ENCODE data around the gene ITSN1. TPM values are rescaled to one million over a fixed set of nuclear protein-coding genes. Genes with fewer than 3 reads are reported as not detected.

The ITSN1 gene
- total RNA-seq, 1 experiment from 2014 or later, result 30.6 TPM

GRCh38 chr21:33733601-33734000, 91.3 kb downstream of the ITSN1 start:
- Mint-ChIP-seq H3K4me1 (ENCODE audit: low read depth, unreplicated experiment) (peaks cover 14% of the 10 kb centered on the region), H3K36me3 (ENCODE audit: insufficient read depth, unreplicated experiment) (no peaks in the 10 kb centered on the region), H3K9me3 (ENCODE audit: low read depth, unreplicated experiment) (no peaks in the 10 kb centered on the region), H3K27me3 (ENCODE audit: unreplicated experiment) (no peaks in the 10 kb centered on the region), H3K4me3 (ENCODE audit: low read depth, unreplicated experiment) (no peak overlapping the region), H3K27ac (ENCODE audit: unreplicated experiment) (no peak overlapping the region)
- no TSS peak for BruUV-seq (replicated peaks)
- CTCF ChIA-PET, result interaction anchor here (0.5 kb wide), 1 partner anchor 83 kb away, joined by 3 read pairs; no protein-coding TSS in a partner anchor
- no peak for DNase-seq
- TF ChIP-seq, protein P1, sequence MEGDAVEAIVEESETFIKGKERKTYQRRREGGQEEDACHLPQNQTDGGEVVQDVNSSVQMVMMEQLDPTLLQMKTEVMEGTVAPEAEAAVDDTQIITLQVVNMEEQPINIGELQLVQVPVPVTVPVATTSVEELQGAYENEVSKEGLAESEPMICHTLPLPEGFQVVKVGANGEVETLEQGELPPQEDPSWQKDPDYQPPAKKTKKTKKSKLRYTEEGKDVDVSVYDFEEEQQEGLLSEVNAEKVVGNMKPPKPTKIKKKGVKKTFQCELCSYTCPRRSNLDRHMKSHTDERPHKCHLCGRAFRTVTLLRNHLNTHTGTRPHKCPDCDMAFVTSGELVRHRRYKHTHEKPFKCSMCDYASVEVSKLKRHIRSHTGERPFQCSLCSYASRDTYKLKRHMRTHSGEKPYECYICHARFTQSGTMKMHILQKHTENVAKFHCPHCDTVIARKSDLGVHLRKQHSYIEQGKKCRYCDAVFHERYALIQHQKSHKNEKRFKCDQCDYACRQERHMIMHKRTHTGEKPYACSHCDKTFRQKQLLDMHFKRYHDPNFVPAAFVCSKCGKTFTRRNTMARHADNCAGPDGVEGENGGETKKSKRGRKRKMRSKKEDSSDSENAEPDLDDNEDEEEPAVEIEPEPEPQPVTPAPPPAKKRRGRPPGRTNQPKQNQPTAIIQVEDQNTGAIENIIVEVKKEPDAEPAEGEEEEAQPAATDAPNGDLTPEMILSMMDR (IDR thresholded peaks at IDR 0.05; ENCODE audit: unreplicated experiment), result no peak
- intact Hi-C loops (cut with micrococcal nuclease; ENCODE audit: unreplicated experiment), result no loop called here

GRCh38 chr21:33734291-33734690, 92.0 kb downstream of the ITSN1 start:
- Mint-ChIP-seq H3K9me3 (ENCODE audit: low read depth, unreplicated experiment) (no peaks in the 10 kb centered on the region), H3K27ac (ENCODE audit: unreplicated experiment) (no peak overlapping the region), H3K4me3 (ENCODE audit: low read depth, unreplicated experiment) (no peak overlapping the region), H3K27me3 (ENCODE audit: unreplicated experiment) (no peaks in the 10 kb centered on the region), H3K4me1 (ENCODE audit: low read depth, unreplicated experiment) (peaks cover 14% of the 10 kb centered on the region), H3K36me3 (ENCODE audit: insufficient read depth, unreplicated experiment) (no peaks in the 10 kb centered on the region)
- no TSS peak for BruUV-seq (replicated peaks)
- DNase-seq, result no peak
- CTCF ChIA-PET, result interaction anchor here (0.6 kb wide), 1 partner anchor 136 kb away, joined by 5 read pairs; no protein-coding TSS in a partner anchor
- intact Hi-C loops (cut with micrococcal nuclease; ENCODE audit: unreplicated experiment), result no loop called here
- TF ChIP-seq, protein P1 (IDR thresholded peaks at IDR 0.05; ENCODE audit: unreplicated experiment), result no peak

- no peaks in the 10 kb centered on the region for H3K27me3 Mint-ChIP-seq (ENCODE audit: unreplicated experiment)
- H3K4me1 Mint-ChIP-seq (ENCODE audit: low read depth, unreplicated experiment), result peaks cover 14% of the 10 kb centered on the region
- TF ChIP-seq, protein P1 (IDR thresholded peaks at IDR 0.05; ENCODE audit: unreplicated experiment), result no peak
- H3K4me3 Mint-ChIP-seq (ENCODE audit: low read depth, unreplicated experiment), result no peak overlapping the region
- intact Hi-C loops (cut with micrococcal nuclease; ENCODE audit: unreplicated experiment), result no loop called here
- CTCF ChIA-PET, result interaction anchor here (0.6 kb wide), 1 partner anchor 136 kb away, joined by 5 read pairs; no protein-coding TSS in a partner anchor
- BruUV-seq (replicated peaks), result no TSS peak
- H3K36me3 Mint-ChIP-seq (ENCODE audit: insufficient read depth, unreplicated experiment), result no peaks in the 10 kb centered on the region
- no peak for DNase-seq
- H3K9me3 Mint-ChIP-seq (ENCODE audit: low read depth, unreplicated experiment), result no peaks in the 10 kb centered on the region
- H3K27ac Mint-ChIP-seq (ENCODE audit: unreplicated experiment), result no peak overlapping the region
Observed at GRCh38 chr21:33734818-33735217, 92.5 kb downstream of the ITSN1 start.

GRCh38 chr21:33736569-33736968, 94.3 kb downstream of the ITSN1 start:
- Mint-ChIP-seq H3K4me1 (ENCODE audit: low read depth, unreplicated experiment) (peaks cover 7% of the 10 kb centered on the region), H3K27me3 (ENCODE audit: unreplicated experiment) (no peaks in the 10 kb centered on the region), H3K9me3 (ENCODE audit: low read depth, unreplicated experiment) (no peaks in the 10 kb centered on the region), H3K27ac (ENCODE audit: unreplicated experiment) (no peak overlapping the region), H3K4me3 (ENCODE audit: low read depth, unreplicated experiment) (no peak overlapping the region), H3K36me3 (ENCODE audit: insufficient read depth, unreplicated experiment) (no peaks in the 10 kb centered on the region)
- CTCF ChIA-PET, result no interaction called here
- no peak for DNase-seq
- BruUV-seq (replicated peaks), result no TSS peak
- TF ChIP-seq, protein P1 (IDR thresholded peaks at IDR 0.05; ENCODE audit: unreplicated experiment), result no peak
- intact Hi-C loops (cut with micrococcal nuclease; ENCODE audit: unreplicated experiment), result no loop called here
